ENCODE measurements around the gene MGLL.
A peak's percentile ranks its signal among the peaks of the same experiment; 100 is the strongest.

MGLL gene

DNA sequence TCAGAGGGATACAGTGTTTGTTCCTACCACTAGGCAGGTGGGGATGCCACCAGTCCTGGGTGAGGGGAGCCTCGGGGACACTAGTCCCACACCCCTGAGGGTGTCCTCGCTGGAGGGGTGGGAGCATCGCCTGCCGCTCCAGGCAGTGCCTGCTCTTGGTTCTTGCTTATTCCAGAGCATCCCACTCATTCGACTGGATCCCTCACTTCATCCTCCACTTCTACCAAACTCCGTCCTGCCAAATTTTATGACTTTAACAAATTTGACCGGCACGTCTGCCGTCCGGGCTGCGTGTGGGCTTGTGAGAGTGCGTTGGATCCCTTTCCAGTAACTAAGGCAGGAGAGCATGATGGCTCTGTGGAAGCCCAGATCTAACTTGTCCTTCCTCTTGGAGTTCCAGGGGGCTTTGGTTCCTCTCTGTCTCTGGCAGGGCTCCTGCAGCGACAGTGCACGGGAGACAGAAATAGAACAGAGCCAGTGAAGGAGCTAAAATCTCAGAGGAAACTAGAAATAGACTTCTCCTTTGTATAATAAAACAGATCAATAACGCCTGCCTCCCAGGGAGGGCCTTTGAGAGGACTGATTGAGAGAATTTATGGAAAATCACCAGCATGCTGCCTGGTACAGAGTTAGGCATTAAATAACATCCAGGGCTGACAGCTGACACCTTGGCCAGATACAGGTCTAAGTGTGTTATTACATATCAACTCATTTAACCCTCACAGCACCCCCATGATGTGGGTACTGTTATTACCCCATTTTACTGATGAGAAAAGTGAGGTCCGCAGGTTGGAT is 34.5 kb downstream of the MGLL start:
- DNase-seq = peak; percentile 57

DNA sequence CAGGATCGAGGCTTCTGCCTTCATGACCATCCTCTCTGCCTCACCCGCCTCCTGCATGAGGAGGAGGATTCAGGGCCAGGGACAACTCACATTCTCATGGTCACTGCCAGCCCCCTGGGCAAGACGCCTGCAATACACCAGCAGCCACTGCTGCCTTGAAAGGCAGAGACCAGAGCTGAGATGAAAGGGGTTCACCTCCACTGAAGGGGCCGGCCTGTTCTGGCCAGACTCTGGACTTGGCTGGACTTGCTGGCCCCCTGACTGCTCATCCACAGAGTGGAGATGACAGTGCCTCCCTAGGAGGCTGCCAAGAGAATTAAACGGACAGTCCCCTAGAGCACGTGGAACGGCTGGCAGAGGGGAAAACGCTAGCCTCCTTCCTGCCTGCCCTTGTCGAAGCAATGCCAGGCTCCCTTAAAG is 35.2 kb downstream of the MGLL start:
- no peak for DNase-seq

DNA sequence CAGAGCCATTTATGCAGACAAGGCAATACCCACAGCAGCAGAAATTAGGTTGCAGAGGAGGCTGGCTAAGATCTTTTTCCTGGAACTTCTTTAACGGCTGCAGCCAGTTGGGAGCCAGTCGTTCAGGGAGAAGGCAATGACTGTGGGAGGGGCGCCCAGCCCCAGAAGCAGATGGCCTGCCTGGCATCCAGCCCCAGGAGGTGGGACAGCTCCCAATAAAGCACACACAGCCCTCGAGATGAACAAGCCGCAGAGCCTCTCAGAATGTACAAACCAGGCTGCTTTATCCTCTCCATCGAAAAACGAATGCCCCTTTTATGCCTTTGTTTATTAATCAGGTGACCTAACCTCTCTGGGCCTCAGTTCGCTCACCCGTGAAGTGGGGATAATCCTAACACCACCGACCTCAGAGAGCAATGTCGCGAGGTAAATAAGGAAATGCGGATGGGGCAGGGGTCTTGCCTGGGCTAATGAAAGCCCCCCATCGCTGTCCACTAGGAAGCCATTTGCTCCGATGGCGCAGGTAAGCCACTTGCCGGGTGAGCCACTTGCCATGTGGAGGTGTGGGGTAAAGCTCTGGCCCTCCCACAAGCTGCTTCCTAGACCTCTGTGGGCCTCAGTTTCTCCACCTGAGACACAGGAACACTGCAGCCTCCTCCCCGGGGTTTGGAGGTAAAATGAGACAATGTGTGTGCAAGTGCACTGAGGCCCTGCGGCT is 35.8 kb downstream of the MGLL start:
- DNase-seq = peak; percentile 97

DNA sequence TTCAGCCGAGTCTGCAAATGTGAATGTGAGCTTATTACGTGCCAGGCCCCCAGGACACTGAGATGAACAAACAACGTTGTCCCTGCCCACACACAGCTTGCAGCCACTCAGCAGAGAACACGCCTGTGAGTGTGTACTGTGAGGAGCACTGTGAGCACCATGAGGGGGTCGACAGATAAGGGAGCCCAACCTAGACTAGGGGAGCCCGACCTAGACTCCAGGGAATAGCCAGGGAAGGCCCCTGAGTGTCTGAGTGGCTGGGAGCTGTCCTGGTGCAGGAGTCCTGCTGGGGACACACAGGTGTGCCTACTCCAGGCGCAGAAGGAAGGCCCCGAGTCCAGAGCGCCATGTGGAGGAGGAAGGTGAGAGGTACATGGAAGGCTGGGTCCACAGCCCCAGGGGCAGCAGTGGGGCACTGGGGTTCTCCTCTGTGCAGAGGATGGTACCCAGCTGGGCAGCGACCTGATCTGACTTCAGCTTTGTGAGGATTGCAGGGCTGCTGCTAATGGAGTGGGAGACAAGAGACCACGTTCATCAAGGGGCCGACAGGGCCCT is 36.5 kb downstream of the MGLL start:
- DNase-seq = peak; percentile 66

DNA sequence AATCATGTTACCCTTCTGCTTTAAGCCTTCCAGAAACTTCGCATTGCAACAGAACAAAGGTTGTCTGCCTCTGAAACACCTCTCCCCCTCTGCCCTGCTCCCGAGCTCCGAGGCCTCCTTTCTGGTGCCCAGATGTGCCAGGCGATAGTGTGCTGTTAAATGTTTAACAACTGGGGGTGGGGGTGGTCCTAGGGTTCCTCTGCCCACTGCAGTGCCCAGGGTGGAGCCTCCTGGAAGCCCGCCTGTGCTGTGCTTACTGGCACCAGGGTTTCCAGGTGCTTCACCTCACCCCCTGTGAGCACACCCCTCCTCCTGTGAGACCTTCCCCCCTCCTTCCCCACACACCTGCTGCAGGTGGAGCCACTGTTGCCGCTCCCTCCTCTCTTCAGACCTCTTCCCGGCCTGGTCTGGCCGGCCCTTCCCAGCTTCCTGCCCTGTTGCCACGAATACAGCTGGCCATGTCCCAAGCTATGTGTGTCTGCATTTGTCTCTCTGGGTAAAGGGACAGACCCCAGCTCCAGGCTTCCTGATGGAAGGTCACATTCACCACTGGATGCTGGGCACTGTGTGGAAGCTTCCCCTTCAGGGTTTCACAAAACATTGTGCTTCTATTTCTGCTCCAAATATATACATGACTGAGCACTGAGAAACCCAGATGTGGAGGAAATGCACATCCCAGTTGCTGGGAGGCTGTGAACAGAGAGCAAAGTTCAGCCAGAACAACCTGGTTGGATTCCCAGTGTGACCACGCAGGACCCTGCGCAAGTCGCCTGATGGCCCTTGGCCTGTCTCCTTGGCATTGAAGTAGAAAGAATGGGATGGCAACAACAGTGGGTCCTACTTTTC is 37.2 kb downstream of the MGLL start:
- DNase-seq = peak; percentile 42

DNA sequence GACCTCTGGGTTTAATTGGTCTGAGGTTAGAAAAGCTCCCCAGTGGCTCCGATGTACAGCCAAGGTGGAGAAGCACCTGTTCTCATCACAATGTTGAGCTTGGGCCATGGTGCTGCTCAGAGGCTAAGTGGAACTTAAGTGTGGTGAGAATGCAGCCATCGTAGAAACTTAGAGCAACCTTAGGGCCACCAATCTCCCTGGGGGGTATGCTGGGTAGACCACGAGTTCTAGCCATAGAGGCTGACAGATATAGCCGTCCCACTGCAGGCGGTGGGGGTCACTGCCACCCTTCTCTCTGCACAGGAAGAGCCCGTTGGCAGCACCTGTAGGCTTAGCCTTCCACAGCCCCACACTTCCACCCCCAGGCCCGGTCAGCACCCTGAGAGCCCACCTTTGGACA is 38.0 kb downstream of the MGLL start:
- DNase-seq = no peak

DNA sequence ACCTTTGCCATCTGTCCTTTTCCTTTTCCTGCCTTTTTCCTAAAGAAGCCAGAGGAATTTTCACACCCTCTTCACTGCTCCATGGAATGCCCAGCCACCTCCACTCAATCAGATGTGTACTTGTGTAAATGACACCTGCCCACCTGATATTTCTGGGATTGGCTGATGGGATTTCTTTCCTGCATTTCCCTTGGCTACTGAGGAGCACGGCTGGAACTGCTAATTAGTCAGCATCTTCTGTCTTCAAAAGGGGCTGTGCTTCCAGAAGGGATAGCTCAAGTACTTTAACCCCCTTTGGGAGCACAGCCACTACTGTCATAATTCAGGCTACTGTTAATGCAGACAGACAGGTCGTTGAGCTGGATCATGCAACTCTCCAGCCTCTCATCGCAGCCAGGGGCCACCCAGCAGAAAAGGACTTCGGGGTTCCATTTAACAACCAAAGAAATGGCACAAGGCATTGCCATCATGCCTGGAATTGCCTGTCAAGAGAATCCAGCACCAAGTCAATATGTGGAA is 38.6 kb downstream of the MGLL start:
- peak; percentile 87 for DNase-seq

DNA sequence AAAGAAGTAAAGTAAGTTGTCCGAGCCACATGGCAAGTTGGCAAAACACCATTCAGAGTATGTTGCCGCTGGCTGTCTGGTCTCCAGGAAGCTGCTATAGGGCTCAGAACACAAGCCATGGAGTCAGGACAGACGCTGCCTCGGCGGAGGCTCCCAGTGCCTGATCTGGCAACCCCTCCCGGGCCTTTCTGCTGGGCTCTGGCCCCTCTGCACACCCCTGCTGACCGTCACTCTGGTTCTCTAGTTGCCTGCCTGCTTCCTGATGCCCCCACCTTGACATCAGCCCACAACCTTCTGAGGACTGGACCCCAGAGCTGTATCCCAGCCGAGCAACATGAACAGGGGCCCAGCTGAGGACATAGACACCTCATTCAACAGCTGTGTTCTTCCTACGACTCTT is 39.1 kb downstream of the MGLL start:
- no peak for DNase-seq

DNA sequence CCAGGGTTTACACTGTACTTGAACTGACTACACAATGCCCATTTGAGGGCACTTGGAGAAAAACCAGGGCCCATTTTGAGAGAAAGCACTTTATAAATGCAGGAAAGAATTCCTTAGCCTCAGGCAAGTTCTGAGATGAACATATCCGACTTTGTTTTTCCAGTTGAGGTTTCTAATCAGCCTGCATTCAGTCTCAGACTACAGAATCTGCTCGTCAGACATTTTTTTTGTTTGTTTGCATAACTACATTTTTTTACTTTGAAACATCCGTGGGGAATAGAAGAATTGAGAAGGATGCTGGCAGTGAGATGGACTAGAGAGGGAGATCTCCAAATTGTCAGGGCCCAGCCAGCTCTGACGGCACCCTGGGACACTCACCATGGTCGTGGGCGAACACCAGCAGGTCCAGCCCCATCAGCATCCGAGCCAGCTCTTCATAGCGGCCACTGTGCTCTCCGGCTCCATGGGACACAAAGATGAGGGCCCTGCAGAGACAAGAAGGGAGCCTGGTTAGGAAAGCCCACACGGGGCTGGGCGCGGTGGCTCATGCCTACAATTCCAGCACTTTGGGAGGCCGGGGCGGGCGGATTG is 40.8 kb downstream of the MGLL start:
- peak; percentile 6 for DNase-seq

DNA sequence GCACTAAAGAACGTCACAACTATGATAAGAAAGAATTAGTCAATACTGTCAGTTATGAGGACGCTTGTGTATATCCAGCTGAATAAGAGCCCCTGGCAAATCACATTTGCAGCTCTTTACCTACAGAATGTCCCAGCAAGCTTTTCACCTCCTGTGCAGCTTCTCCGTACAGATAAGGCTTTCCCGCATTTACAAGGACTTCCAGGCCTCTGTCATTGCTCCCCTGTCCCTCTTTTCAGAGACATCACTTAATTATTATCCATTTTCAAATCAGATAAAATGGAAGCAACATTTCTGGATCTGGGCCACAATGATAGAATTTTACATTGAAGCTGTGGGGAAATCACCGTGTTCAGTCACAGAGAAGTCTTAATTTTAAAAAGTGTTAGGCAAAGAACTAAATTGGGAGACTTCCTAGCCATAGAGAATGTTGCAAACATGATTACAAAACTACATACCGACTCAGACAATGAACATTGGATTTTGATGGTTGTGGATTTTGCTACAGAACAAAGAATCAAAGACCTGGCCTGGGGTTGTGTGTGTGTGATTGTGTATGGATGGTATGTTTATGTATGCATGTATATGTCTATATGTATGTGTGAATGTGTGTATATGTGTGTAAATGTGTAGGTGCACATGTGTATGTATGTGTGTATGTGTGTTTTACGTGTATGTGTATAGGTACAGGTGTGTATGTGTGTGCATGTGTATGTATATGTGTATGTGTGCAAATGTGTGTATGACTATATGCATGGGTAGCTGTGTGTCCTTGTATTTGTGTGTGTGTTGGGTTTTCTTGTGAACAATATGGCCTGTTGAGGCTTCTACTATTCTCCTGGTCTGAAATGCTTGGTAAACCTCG is 41.5 kb downstream of the MGLL start:
- DNase-seq = no peak

DNA sequence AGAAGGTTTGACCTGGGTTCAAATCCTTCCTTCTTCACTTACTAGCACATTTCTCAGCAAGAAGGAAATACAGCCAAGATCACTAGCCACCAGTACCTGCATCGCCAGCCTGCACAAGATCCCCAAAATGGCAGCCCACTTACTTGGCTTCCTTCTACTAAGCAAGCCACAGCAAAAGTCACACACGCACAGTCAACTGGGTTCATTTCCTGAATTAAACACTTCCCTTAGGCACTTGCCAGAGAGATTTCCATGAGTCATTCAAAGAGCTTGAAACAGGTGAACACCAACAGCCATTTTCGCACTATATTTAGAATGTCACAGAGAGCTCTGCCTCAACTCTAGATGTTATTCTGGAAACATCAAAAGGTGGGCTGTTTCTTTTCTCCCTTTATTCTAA is 42.6 kb downstream of the MGLL start:
- DNase-seq = no peak

DNA sequence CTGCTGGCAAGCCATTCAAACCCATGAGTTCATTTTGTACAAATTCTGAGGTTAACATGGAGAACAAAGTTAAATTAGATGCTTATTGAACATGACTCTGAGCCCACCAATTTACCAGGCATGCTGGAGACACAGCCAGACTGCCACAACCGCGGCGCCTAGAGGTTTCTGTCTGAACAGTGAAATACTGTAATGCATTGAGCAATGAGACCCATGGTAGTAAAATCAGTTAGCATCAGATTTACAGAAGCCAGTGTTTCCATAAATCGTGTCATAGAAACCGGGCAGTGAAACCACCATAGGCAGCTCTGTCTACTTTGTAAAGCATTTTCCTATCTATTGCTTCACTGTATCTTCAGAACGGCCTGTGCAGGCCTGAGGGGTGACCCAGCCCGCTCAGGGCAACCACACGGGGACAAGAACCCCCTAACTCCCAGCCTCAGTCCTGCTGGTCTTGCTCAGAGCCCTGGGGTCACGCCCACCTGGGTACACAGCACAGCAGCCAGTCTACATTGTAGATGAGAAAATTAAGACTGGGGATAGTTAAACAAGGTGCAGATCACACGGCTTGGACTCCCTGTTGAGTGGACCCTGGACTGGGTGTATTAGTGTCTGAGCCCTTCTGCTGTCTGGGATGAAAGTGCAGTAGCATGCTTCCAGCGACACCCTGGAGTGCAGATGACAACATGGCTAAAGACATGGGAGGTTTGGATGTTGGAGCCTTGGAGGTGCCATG is 44.2 kb downstream of the MGLL start:
- no peak for DNase-seq

DNA sequence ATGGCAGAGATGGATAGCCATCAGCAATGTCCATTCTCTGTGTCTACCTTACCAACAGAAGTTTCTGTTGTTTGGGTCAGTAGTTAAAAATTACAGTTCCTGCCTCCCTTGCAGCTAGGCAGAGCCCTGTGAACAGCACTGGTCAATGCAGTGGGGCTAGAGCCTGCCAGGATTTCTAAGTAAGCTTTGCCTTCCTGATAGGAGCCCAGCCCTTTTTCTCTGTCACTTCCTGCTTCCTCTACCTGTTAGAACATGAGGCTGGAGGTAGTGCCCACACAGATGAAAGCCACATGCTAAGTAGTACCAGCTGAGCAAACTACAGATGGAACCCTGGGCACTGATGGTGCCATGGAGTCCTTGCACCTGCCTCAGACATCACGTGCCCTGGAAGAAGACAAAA is 45.0 kb downstream of the MGLL start:
- DNase-seq = no peak

DNA sequence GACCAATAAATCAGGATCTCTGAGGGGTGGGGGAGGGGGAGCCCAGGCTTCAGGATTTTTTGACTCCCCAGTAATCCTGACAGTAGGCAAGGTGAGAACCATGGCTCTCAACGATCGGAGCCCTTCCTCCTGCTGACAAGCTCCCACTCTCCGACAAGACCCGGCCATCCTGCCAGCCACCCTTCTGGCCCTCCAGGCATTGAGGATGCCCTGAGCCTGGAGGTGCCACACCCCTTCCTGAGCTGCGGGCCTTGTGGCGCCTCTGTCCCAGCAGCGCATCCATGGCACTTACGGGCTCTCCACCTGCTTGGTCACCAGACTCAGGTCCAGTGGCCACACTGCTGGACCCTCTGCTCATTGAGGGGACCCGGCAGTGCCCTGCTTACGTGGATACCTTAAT is 46.0 kb downstream of the MGLL start:
- no peak for DNase-seq

DNA sequence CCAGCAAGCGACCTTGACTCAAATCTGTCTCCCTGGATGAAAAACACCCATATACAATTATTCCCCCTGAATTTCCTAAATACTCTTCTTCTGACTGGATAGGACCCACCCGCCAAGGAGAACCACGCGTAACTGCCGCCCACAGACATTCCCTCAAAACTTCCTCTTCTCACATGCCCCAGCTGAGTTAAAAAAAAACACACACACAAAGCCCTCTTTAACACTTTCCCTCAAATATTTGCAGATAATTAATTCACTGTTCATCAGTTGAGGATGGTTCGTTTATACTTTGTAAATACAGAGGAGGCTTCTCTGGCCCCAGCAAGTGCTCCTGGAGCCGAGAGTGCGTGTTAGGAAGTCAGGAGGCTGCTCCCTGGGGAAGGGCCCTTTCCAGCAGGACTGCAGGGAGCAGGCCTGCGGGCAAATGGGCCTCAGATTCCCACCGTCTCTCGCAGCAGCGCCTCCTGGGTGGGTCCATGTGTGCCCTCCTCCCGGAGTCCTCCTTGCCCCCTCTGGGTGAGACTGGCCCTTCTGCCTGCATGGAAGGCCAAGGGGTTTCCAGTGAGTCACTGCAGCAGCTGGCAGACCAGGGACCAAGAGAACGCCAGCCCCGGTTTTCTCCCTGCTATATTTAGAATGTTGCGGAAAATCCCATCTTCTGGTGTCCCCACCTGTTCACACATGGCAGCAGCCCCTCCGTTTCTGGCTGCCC is 46.8 kb downstream of the MGLL start:
- DNase-seq = peak; percentile 83

DNA sequence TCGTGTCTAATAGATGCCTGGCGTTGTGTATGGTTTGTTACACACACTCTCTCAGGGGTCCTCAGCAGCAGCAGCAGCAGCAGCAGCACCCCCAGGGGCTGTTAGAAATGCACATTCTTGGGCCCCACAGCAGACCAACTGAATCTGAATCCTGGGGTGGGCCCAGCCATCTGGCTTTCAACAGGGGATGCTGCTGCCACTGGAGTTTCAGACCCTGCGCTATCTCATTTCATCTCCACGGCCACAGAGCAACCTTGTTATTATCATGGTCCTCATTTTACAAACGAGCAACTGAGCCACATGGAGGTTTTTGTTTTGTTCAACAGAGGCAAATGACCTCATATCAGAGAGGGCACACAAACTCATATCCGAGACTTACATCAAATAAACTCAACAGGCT is 47.7 kb downstream of the MGLL start:
- peak; percentile 19 for DNase-seq

DNA sequence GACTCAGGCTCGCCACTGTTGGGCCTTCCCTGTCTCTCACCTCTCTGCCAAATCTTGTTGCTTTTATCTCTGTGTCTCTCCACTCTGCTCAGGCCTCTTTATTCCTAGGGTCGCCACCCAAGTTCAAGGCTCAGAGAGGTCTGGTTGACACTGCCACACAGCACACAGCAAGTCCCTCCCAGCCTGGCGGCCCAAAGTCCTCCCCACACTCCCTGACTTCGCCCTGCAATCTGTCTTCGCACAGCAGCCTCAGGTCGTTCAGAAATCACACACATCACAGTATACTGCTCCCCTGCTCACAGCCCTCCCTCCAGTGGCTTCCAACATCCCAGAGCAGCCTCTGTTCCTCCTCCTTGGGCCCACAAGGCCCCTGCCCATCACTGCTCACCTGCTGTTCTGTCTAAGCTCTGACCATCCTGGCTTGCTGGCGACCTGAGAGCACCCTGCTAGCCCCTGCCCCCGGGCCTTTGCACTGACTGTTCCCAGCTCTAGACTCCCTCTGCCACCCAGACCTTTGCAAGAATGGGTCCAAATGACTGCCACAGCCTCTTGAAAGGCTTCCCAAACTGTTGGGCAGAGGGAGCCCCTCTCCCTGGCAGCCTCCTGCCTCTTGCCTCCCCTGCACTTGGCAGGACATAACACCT is 48.4 kb downstream of the MGLL start:
- no peak for DNase-seq

DNA sequence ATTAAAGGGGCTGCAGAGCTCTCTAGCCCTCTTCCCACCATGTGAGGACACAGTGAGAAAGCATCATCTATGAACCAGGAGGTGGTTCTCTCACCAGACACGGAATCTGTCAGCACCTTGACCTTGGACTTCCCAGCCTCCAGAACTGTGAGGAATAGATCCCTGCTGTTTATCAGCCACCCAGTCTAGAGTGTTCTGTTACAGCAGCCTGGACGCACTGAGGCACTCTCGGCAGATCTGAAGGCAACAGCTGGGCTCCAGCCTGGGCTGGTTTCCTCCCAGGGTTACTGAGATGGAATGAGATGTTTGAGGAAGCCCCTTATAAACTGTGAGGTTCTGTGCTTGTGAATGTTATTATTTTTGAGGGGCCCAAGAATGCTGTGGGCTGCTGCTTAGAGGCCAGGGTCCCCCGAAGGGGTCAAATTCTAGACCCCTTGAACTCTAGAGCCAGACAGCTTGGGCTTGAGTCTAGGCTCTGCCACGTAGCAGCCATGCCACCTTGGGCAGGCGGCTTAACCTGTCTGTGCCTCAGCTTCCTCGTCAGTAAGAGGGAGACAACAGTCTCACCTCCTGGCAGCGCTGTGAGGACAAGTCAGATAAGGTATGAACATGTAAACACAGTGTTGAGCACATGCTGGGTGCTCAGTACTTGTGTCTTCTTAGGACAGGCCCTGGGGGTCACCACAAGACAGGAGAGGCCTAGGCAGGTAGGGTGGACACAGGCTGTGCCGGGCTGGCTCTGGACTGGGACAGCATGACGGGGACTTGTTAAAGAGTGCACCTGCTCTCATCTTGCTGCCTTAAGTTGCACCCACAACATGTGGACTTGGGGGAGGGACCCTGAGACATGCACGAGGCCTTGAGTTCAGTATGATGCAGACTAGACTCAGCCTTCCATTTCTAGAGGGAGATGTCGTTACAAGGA is 49.2 kb downstream of the MGLL start:
- peak; percentile 36 for DNase-seq

DNA sequence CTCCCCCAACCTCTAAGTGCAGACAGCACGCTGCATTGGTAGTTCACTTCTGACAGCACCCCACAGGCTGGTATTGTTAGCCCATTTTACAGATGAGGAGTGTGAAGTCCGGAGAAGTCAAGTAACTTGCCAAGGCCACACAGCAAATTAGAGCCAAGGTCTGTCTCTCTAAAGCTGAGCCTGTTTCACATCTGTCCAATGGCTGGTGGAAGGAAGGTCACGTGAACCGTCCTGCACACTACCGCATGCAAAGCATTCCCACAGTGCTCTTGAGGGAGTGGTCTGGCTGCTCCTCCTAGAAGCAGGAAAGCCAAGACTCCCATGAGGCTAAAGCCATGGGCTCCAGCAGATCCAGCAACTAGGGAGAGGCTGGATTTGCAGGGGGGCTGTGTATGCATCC is 50.0 kb downstream of the MGLL start:
- no peak for DNase-seq
